Vagina (tissue), 2 donors: ENCODE measurements around the gene NLRP3.

ENCODE experiments used
- CTCF ChIP-seq, 3 experiments: fragments of 450-650 bp in 2 of 3; fragments of 200-600 bp in 1 of 3; sonication (generic) in 1 of 3; IDR thresholded peaks; one replicate each; pipeline ENCODE4 v1.5.1; 2017 to 2019; ENCODE audit warnings: antibody characterized with exemption in 3 of 3, mild to moderate bottlenecking in 2 of 3, moderate library complexity in 2 of 3
- POLR2A ChIP-seq, 2 donors: fragments of 450-650 bp; IDR thresholded peaks; one replicate each; pipeline ENCODE4 v1.6.1; 2017; ENCODE audit warnings: antibody characterized with exemption in 2 of 2, mild to moderate bottlenecking in 2 of 2, moderate library complexity in 2 of 2
- POLR2AphosphoS5 ChIP-seq, 2 donors: sonication (generic); formaldehyde crosslinking; IDR thresholded peaks; one replicate each; pipeline ENCODE4 v1.9.0; 2017; ENCODE audit warnings: antibody characterized with exemption in 2 of 2, mild to moderate bottlenecking in 2 of 2, low read depth in 1 of 2; ENCODE audit not compliant: insufficient read depth in 1 of 2

- no peak for TF ChIP-seq POLR2AphosphoS5 (IDR thresholded peaks at IDR 0.05; ENCODE audit: insufficient read depth in 1 of 2, low read depth in 1 of 2)
- no peak for TF ChIP-seq CTCF (IDR thresholded peaks at IDR 0.05)
- no peak for TF ChIP-seq POLR2A (IDR thresholded peaks at IDR 0.05)
These were observed 28.4 kb upstream of the NLRP3 start for GRCh38 chr1:247387565-247387964.
